AG08395 (cell line): Measurements from ENCODE around the gene SLC50A1.
"Not testable (repeated sequence)": the region's sequence is repeated elsewhere in the genome, so short reads cannot be mapped to it uniquely, and the experiment has no call there.

Experiments used
- DNase-seq: peaks from one replicate; pipeline ENCODE4 v3.0.0; 2012; ENCODE audit warnings: mixed read lengths, low spot score

Gene SLC50A1

GRCh38 chr1:155134880-155135414 is 705 bp upstream of the SLC50A1 start:
- DNase-seq, result peak; percentile 89

DNA sequence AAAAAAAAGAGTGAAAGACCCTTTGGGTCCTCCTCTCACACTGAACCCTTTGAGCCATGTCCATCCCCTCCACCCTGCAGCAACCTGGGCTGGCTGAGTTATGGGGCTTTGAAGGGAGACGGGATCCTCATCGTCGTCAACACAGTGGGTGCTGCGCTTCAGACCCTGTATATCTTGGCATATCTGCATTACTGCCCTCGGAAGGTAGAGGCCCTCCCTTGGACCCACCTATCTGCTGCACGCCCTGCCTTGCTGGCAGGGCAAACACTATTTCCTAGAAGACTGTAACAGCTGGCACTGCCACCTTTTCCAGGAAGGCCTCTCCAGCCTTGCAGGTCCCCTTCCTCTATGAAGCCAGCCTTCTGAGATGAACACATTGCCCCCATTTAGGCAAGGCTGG is 1.1 kb downstream of the SLC50A1 start:
- DNase-seq, result no peak

DNA sequence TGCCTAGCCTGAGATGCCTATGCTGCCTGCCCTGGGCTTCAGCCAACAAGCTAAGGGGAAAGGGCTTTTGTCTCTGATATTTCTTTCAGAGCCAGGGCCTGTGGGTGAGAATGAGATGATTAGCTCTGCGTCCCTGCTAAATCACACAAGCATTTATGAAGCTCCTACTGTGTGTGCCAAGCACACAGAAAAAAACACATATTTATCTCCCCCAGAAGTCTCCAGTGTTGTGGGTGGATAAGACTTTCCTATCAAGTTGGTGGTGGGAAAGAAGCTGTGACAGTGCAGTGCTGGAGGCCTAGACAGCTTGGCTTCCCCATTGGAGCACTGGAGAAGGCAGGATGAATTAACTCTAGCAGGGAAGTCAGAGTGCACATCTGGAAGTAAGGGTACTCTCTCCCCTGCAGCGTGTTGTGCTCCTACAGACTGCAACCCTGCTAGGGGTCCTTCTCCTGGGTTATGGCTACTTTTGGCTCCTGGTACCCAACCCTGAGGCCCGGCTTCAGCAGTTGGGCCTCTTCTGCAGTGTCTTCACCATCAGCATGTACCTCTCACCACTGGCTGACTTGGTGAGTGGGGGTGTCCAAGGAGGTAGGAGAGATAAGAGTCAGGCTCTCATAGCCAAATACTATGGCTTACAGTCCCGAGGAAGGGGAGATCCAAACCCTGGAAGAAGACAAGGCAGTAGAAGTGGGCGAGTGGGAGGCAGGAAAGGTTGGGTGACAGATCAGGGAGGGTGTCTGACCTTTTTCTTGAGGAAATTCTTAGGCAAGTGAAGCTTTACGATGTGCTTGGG is 1.7 kb downstream of the SLC50A1 start:
- no peak for DNase-seq

DNA sequence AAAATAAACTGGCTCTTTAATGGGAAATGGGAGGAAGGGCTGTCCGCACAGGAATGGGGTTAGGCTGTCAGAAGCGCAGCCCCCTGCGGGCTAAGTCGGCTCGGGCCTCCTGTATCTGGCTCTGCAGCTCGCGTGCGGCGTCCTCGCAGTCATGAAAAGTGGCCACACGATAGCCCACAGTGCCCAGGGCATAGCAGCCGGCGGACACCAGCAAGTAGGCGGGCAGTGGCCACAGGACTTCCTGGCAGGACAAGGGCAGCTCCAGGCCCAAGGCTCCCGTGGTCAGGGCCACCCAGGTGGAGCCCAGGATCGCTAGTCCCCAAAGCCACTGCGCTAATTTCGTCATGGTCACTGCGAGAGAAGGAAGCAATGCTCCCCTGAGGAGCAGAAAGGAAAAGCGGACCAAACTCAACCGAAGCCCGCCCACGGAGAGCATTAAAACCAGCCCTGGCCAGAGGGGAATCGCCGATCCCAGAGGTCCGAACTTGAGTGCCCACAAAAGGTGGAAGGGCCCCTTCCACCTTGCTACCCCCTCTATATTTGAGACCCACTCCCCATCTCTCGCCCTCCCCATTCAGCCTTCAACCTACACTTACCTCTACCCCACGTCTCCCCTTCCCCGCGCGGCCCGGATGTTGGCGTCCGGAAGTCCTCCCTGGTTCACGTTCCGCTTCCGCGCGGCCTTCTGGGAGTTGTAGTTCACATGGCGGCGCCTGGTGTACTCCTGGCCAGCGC is 4.4 kb downstream of the SLC50A1 start, which contains the start of gene DPM3:
DPM3 (minus strand) TSS at position 637 of the 735 bp plus-strand sequence; CDS start at position 346, 291 bp downstream.
- DNase-seq, result peak; percentile 82

GRCh38 chr1:155140630-155140953 is 4.9 kb downstream of the SLC50A1 start:
- no peak for DNase-seq

- no peak for DNase-seq
Observed at GRCh38 chr1:155141749-155142148, 6.1 kb downstream of the SLC50A1 start.

GRCh38 chr1:155145491-155145890 is 9.8 kb downstream of the SLC50A1 start:
- DNase-seq, result no peak

DNA sequence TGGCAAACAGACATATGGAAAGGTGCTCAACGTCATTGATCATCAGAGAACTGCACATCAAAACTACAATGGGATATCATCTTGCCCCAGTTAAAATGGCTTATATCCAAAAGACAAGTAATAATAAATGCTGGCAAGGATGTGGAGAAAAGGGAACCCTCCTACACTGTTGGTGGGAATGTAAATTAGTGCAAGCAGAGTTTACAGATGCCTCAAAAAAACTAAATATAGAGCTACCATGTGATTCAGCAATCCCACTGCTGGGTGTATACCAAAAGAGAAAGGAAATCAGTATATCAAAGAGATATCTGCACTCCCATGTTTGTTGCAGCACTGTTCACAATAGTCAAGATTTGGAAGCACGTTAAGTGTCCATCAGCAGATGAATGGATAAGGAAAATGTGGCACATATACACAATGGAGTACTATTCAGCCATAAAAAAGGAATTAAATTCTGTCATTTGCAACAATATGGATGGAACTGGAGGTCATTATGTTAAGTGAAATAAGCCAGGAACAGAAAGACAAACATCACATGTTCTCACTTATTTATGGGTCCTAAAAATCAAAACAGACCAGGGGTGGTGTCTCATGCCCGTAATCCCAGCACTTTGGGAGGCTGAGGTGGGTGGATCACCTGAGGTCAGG is 20.5 kb downstream of the SLC50A1 start:
- DNase-seq, result not testable (repeated sequence)

- DNase-seq, result no peak
Observed at GRCh38 chr1:155158991-155159390, 23.3 kb downstream of the SLC50A1 start.

- DNase-seq, result no peak
Observed at GRCh38 chr1:155160128-155160527, 24.5 kb downstream of the SLC50A1 start.

DNA sequence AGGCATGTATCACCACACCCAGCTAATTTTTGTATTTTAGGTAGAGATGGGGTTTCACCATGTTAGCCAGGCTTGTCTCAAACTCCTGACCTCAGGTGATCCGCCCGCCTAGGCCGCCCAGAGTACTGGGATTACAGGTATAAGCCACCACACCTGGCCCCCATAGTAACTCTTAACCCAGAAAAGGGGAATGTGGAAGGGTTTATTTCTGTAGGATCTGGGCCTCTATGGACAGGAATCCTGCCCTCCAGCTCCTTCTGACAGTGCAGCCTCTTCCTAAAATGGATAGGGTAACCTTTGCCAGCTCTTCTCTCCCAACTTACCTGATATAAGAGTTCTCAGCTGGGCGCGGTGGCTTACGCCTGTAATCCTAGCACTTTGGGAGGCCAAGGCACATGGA is 27.0 kb downstream of the SLC50A1 start:
- not testable (repeated sequence) for DNase-seq

GRCh38 chr1:155163785-155164184 is 28.1 kb downstream of the SLC50A1 start:
- DNase-seq, result not testable (repeated sequence)

- not testable (repeated sequence) for DNase-seq
Observed at GRCh38 chr1:155164625-155165024, 29.0 kb downstream of the SLC50A1 start.

DNA sequence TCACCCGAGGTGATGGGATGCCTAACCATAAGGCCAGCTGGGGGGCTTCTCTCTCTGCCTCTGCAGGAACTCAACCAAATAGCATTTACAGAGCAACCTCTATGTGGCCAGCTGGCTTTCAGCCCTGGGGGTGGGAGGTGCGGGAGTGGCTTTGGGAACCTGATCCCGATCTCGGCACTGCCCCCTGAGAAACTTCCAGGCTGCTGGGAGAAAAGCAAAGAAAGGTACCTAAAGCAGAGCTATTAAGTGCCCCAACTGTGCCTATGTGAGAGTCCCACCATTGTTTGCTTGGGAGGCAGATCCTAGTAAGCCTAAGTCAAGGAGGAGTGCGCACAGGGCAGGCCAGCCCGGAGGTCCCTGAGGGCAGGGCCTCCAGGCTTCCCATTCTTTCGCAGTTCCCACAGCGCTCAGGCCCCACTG is 30.4 kb downstream of the SLC50A1 start:
- DNase-seq, result no peak

- no peak for DNase-seq
Observed at GRCh38 chr1:155166471-155167165, 31.0 kb downstream of the SLC50A1 start.

GRCh38 chr1:155167166-155168104 is 31.8 kb downstream of the SLC50A1 start:
- DNase-seq, result peak; percentile 79

DNA sequence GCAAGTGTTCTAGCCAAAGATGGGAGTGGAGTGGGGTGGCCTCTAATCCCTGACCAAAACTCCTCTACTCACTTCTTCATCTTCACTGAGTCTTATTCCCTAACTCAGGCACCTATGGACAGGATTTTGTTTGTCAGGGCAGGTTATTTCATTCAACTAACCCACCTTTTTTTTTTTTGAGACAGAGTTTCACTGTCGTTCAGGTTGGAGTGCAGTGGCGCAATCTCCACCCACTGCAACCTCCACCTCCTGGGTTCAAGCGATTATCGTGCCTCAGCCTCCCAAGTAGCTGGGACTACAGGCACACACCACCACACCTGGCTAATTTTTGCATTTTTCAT is 32.4 kb downstream of the SLC50A1 start:
- DNase-seq, result not testable (repeated sequence)

GRCh38 chr1:155168456-155169210 is 33.0 kb downstream of the SLC50A1 start:
- DNase-seq, result no peak

GRCh38 chr1:155169541-155169940 is 33.9 kb downstream of the SLC50A1 start:
- no peak for DNase-seq
